Activated CD4-positive, alpha-beta T cell treated with anti-CD3 and anti-CD28 coated beads, Interleukin-2, amount 50 U/mL, for 4 hours (primary cell): ENCODE measurements around the gene LARGE1.

ENCODE experiments used
- DNase-seq, 2 experiments: peaks; one replicate each; pipeline ENCODE4 v3.0.0-alpha.2; 2020

The LARGE1 gene

DNA sequence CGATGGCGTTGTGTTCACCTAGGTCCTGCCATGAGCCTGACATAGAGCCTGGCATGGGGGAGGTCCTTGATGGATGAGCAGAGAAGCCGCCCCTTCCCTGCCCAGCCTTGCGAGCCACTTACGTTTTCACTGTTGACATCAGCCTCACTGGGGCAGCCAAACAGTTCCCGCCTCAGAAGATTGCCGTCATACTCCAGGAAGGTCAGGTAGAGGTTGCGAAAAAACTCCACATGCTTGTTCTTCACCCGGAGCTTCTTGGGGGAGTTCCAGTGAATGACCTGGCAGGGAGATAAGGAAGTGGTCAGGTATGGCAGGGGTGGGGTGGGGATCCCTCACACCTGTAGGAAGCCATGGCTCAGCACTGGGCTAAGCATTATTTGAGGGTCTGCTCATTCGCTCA, 582.8 kb downstream of the LARGE1 start:
- no peak for DNase-seq

DNA sequence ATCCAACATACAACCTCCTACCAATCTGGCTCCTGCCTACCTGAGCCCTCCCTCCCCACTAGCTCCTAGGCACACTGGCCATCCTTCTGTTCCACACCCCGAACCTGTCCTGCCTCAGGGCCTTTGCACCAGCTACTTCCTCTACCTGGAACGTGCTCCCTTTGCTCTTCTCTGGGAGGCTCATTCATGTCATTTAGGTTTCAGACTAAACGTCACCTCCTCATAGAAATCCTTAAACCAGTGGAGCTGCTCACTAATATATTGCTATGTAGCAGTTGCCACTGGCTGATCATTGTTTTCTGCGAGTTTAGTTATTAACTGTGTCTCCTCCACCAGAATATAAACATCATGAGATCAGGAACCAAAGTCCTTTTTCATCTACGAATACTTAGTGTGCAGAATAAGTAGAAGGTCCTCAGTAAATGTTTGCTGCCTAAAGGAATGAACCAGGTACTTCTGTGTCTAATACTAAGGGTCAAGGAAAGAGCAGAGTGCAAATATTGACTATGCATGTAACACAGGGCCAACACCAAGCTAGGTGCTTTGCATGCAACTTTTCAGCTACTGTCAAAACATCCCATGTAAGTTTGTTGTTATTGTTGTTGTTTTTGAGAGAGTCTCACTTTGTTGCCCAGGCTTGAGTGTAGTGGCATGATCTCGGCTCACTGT, 584.5 kb downstream of the LARGE1 start:
- DNase-seq = no peak

DNA sequence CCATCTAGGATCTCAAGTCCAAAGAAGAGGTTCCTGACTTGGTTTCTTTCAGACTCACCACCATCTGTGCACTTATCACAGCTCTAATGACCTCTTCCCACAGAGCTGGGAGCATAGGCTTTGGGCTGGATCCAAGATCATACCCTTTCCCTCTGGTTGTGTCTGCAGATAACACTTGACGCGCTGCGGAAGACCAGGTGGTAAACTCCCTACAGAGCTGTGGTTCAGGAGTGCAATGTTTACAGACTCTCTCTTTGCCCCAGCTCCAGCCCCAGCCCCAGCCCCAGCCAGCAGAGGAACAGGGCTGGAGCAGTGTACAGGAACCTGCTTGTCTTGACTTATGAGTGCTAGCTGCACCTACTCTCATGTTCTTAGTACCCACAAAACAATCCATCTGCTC, 587.7 kb downstream of the LARGE1 start:
- DNase-seq = no peak

DNA sequence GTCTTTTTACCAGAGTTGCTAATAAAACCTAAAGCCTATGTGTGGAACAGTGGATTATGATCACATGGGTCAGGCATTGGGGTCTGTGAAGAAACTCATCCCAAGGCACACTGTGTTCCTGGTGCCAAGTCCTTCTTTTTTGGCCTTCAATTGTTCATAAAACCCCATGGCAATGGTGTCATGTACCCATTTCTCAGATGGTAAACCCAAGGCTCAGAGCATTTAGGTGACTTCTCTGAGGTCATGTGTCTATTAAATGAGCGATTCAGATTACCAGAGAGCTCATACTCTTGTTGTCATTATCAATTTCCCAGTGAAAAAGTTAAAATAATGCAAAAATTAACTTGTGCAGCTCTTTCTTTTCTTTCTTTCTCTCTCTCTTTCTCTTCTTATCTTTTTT, 589.3 kb downstream of the LARGE1 start:
- no peak for DNase-seq

DNA sequence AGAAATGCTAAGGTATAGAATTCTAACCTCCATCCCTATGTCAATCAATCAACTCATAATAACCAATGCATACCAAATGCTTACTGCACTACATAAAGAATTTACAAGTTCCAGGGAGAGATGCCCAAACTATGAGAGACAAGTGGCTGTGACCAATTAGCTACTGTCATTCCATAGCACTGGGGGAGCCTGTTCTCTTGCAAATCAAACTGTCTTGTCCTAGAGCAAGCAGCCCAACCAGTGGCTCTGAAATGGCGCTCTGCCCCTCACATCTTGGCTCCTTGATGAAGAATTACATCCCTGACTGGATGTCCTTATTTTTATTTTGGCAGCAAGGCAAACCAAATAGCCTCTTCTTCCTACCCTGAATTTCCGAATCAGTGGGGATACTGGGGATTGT, 589.7 kb downstream of the LARGE1 start:
- no peak for DNase-seq

DNA sequence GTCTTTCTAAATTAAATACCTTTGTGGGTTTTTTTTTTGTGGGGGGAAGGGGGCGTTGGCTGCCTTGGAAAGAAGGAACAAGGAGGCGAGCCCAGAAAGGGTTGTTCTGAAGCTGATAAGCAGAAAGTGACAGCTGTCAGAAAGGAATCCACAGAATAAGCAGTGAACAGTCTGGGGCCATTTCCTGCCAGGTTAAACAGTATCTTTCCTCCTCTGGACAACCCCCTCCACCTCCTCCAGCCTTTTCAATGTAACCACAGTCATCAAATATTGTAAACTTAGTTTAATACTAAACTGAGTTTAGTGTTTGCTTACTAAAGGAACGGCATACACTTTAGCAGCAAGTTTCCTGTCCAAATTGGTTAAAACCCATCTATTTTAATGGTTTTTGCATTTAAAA, 590.9 kb downstream of the LARGE1 start:
- no peak for DNase-seq

DNA sequence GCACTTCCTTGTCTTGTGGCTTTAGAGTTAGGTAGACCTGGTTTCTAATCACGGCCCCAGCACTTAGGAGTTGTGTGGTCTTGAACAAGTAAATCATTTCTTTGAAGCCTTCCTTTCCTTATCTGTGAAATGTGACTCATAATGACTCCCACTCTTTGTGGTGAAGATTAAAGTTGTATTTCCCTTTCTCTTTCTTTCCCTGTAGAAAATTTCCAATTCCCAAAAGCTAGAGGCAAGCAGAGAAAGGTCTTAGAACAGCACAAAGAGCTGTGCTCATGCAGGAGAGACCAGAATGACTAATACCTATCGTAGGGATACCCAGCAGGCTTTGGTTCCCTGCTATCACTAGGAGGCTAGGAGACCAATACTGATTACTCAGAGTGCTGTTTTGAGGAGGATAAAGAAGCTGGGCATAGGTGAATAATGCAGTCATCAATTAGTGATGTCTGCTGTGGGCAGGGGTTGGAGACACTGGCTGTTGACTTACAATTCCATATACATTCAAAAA, 591.4 kb downstream of the LARGE1 start:
- no peak for DNase-seq

DNA sequence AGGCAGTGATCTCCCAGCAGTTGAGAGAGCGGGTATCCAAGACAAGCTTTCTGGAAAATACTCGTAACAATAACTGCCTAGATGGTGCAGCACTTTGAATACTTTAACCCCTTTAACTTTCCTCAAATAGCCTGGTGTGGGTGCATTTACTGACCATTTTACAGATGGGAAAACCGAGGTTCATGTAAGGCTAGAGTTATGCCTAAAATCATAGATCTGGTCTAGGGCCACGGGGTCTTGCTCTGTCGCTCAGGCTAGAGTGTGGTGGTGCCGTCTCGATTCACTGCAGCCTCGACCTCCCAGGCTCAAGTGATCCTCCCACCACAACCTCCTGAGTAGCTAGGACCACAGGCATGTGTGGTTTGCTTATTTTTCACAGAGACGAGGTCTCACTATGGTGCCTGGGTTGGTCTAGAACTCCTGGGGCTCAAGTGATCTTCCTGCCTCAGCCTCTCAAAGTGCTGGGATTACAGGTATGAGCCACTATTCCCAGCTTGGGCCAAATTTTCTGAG, 592.9 kb downstream of the LARGE1 start:
- DNase-seq = no peak

DNA sequence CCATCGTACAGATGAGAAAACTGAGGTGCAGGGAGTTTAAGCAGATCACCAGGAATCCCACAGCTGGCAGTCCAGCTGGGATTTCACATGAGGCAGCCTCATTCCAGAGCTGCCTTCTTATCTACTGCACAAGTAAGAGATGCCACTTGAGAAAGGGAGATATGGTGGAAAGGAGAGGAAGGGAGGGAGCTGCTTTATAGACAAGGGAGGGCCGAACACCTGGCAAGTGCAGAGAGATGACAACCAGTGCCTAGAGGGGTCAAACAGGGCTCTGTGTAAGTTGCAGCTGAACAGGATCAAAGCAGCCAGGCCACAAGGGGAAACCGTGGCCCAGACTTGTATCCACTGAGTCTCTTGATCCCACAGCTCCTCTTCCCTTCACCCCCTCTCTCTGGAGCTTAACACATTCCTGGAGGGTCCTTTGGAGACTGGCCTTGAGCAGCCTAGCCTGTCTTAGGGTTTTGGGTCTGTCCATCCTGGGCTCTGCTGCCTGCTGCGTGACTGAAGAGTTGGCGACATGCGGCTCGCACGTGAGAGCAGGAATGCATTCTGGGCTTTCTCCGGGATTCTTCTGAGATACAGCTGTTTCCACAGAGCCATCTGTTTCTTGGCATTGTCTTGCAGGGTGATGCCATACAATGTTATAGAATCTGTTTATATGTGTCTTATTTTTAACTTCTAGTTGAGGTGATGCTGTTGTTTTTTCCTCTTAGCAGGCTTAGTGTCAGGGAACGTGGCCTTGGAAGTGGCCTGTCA, 593.6 kb downstream of the LARGE1 start:
- DNase-seq = no peak

DNA sequence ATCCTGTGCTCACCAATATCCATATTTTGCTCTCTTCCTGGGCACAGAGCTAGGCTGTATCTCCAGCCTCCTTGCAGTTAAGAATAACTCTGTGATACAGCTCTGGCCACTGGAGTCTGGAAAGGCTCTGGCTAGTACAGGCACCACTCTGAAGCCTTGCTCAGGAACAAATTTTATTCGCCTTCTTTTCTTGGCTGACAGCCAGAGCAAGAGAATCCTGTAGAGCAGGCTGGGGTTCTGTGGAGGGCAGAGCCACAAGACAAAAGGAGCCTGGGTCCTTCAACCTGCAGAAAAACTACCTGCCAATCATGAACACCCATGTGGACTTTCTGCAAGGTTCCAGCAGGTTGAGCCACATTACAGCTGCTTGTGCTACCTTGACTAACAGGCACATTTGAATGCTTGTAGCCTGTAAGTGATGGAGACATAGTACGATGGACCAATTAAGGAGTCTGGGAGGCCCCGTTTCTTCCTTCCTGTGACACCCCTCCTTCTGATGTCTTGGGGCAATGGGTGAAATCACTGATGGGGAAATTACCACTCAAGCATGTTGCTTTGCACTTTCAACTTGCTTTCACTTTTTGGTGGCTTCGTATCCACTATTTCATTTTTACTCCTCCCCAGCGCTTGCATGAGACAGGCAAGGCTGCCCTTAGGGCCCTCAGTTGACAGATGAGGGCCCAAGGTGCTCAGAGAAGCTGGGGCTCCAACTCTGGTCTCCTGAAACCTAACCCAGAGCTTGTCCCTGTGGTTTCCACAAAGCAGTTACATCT, 594.9 kb downstream of the LARGE1 start:
- DNase-seq = no peak

DNA sequence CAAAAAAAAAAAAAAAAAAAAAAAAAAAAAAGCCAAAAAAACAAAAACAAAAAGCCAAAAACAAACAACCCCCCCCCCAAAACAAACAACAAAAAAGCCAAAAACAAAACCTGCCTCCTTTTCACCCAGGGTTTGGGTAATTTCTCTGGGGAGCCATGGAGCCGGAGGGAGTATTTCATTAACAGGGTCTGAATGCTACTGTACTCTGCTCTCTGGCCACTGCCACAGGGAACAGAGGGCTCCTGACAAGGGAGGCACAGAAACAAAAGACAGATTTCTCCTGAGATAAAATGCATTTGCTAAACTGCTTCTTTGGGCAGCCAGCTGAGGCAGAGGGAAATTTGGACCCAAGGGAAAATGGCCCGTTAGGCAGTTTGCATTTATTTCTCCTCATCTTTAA, 596.0 kb downstream of the LARGE1 start:
- DNase-seq = no peak

DNA sequence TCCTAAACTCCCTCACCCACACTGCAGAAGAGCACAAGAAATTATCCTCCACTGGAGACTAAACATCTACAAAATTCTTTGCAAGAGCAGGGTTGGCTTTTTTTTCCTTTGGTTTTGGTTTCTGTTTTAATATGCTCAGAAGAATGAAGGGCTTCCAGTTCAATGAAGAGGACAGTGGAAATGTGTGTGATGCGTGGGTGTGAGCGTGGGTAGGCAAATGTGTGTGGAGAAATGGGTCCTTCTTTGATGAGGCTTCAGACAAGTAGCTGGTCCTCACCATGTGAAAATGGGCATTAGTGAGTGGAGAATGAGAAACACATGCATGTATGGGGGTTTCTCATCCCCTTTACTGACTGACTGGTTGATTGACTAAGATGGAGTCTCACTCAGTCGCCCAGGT, 598.8 kb downstream of the LARGE1 start:
- DNase-seq = no peak

DNA sequence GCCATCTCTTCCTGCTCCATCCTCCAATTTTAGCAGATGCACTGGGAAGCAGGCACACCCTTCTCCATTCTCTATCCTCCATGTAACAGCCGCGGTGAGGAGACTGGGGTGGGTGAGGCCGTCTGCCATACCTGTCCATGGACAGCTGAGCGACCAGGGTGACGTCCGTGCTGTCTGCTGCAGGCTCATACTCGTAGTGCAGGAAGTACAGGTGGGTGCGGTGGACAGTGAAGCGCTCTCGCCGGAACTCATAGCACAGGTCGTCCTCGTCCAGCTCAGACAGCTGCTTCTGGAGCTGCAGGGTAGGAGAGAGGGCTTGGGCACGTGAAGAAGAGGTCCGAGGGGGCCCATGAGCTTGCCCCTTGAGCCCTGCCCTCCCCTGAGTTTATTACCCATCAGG, 604.3 kb downstream of the LARGE1 start:
- DNase-seq = no peak

DNA sequence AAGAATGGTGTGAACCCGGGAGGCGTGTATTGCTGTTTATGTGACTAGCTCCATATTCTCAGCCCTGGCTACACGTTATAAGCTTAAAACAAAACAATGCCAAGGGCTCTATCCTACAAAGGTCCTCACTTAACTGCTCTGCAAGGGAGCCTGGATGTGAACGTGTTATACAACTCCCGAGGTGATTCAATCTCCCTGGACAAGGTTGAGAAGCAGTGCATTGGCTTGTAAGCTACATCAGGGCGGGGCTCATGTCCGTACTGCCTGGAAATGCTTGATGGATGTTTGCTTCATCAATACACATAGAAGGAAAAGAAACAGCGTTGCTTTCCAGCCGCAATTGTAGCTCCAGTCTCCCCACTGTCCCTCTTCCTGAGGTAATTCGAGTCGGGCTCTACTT, 605.2 kb downstream of the LARGE1 start:
- no peak for DNase-seq

DNA sequence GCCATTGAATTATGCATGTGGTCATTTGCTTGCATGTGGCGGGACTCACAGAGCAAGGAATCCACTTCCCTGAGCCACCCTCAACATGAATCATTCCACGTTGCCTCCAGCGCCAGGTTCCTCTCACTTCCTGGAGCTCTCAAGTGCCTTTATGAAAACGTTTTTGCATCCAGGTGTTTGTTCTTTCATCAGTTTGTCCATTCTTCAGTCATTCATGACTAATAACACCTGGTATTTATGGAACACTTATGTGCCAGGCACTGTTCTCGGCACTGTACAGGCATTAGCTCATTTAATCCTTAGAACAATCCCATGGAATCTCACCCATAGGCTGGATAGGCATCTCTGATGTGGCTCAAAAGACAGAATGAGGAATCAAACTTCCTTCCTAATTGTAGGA, 606.0 kb downstream of the LARGE1 start:
- no peak for DNase-seq

DNA sequence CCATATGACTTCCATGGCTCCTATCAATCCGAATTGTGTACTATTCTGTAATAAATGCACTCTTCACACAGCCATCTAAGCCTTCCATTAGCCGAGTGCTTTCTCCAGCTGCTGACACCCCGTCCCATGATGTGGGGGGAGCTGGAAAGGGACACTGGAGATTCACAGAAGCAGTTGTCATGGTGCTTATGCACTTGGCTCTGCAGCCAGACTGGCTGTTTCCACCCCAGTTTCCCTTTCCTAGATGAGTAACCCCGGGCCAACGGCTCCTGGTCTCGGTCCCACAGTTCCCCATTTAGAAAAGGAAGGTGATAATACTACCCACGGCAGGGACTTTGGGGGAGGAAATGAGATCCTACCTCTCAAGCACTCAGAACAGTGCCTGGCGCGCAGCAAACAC, 617.2 kb downstream of the LARGE1 start:
- DNase-seq = no peak

DNA sequence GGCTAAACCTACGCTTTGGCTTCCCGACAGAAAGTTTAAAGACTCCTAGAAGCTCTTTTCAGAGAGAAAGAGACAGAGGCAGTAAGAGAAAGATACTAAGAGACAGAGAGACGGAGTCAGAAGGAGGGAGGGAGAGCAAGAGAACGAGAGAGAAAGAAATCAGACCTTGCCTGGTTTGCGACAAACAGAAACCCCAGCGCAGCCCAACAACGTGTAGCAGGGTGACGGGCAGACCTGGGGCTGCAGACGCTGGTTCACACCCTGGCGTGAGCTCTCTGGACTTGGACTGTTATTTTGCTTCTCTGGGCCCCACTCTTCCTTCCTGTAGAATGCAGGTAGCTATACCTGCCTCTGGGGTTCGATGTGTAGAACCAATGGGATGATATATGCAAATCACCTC, 617.7 kb downstream of the LARGE1 start:
- no peak for DNase-seq

DNA sequence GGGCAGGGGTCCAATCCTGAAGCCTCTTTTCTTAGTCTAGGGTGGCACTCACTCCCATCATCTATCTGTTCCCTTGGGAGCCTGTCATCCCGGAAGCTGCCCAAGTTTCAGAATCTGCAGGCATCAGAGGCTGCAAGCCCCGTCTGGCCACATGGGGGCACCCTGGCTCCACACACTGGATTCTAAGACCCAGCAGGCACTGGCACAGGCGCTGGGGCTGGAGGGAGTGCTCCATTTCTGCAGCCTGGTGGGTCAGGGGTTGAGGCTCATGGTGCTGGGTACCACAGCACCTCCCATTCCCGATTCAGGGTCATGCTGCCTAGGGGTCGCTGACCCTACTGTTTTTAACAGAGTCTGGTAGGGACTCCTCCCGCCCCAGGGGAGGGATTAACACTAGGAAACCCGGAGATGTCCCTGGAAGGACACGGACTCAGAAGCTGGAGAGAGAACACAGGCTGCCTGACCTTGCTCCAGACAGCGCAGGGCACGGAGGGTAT, 618.2 kb downstream of the LARGE1 start:
- peak; percentile 17 to 27 for DNase-seq

DNA sequence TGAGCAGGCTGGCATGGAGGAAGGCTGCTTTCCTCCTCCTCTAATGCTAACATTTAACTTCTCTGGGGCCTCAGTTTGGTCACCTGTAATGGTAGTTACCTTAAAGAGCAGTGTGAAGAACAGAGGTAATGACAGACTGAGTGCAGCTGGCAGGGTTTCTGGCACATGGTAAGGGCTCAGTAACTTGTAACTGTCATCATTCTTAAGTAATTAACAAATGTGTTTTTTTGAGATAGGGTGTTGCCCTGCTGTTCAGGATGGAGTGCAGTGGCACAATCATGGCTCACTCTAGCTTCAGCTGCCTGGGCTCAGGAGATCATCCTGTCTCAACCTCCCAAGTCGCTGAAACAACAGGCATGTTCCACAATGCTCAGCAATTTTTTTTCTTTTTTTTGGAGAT, 620.1 kb downstream of the LARGE1 start:
- DNase-seq = no peak

DNA sequence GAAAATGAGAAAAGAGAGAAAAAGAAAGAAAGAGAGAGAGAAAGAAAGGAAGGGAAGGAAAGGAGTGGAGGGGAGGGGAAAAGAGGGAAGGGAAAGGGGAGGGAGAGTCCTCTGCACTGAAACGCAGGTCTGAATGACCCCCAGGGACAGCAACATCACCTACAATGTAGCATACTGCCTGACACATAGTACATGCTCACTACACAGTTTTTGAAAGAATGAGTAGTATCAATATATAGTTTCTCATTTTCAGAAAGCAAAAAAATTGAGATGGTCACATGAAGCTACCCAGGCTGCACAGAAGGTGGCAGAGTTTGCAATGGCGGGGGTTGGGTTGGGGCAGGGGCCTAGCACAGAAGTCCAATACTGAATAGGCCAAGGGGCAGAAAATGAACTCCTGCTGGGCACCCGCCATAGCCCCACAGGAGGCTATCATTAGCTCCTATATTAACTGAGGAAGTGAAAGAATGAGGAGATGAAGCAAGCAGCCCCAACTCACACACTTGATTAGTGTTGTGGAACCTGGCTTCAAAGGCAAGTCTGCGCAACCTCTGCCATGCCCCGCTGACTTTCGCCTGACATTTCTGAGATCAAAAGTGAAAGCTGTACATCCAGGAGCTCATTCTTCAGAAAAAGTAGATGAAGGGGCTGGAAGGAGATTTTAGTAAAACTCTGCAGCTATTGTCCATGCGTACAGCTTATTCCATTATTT, 620.9 kb downstream of the LARGE1 start:
- DNase-seq = no peak

DNA sequence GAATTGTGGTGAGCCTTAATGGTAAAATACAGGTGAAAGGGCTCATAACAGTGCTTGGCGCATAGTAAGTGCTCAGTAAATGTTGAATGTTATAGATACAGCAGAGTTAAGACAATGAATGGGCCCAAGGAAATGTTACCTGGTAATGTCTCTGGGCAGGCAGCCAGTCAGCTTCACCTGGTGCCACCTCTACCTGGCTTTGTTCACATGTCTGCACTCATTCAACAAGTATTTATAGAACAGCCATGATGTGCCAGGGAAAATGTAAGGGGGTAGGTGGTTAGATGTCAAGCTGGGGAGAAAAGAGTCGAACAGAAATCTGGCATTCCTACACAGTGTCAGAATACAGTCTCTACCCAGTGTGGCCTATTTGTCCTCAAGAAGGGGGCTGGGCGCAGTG, 623.3 kb downstream of the LARGE1 start:
- DNase-seq = no peak

DNA sequence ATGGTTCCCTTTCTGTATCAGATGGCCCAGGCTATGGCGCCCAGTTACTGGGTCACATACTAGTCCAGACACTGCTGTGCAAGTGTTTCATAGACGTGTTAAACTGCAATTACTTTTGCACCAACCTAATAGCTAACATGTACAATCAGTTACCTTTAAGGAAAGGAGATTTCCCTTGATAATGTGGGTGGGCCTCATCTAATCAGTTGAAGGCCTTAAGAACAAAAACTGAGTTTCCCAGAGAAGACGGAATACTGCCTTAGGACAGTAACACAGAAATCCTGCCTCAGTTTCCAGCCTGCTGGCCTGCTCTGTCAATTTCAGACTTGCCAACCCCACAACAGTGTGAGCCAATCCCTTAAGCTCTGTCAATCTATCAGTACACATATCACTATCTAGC, 632.2 kb downstream of the LARGE1 start:
- no peak for DNase-seq

DNA sequence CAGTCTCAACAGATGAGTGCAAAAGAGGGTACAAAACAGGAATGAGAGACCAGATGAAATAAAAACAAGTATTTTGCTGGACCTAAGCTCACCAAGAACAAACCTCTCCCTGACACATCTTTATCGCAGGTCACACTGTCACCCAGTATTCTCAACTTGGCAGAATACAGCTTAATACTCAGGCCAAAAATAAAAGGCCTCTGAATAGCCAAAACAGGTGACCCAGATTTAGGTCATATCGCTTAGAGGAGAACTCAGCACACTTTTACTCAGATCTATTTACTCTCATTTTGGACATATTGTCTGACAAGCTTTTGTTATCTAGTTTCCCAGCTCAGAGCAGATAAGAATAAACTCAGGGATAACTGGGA, 645.2 kb downstream of the LARGE1 start:
- DNase-seq = no peak
